Keratinocyte (primary cell): Measurements from ENCODE around the gene NEBL. TPM values are rescaled to one million over a fixed set of nuclear protein-coding genes. Genes with fewer than 3 reads are reported as not detected.
A peak's percentile ranks its signal among the peaks of the same experiment; 100 is the strongest.

ENCODE experiments used
- DNase-seq: peaks from one replicate; pipeline ENCODE4 v3.0.0-alpha.2; 2011; ENCODE audit warnings: low read depth, missing footprints, low spot score
- FAIRE-seq: peaks from 2 replicates; lab custom pipeline; 2011; peaks lifted over from hg19 to GRCh38; lab: Jason Lieb, UNC
- H2AFZ ChIP-seq: 2 replicates; pipeline ENCODE4 v1.6.0; 2012; ENCODE audit warnings: low read length, control low read depth, inconsistent platforms; ENCODE audit not compliant: control insufficient read depth
- H3K27ac ChIP-seq: 2 replicates; pipeline ENCODE4 v1.5.1; 2011; ENCODE audit warnings: low read length; ENCODE audit not compliant: control insufficient read depth, insufficient read depth
- H3K27me3 ChIP-seq: 3 replicates; pipeline ENCODE4 v1.6.0; 2011; ENCODE audit warnings: low read length; ENCODE audit not compliant: control insufficient read depth, insufficient read depth; ENCODE audit errors: extremely low read depth
- H3K36me3 ChIP-seq, 2 experiments: 2 replicates in 1 of 2; 3 replicates in 1 of 2; pipeline ENCODE4 v1.5.1; 2011; ENCODE audit warnings: low read length in 2 of 2, mild to moderate bottlenecking in 1 of 2; ENCODE audit not compliant: control insufficient read depth in 2 of 2, insufficient read depth in 2 of 2; ENCODE audit errors: extremely low read depth in 1 of 2
- H3K4me1 ChIP-seq: 3 replicates; pipeline ENCODE4 v1.5.1; 2011; ENCODE audit warnings: low read length; ENCODE audit not compliant: control insufficient read depth, insufficient read depth; ENCODE audit errors: extremely low read depth
- H3K4me2 ChIP-seq: 3 replicates; pipeline ENCODE4 v1.6.0; 2011; ENCODE audit warnings: low read depth, low read length; ENCODE audit not compliant: control insufficient read depth, insufficient read depth; ENCODE audit errors: extremely low read depth
- H3K4me3 ChIP-seq, 3 experiments: fragments of 200-600 bp in 1 of 3; sonication (generic) in 1 of 3; 2 replicates in 2 of 3; 3 replicates in 1 of 3; pipeline ENCODE4 v1.5.1; 2011 to 2016; ENCODE audit warnings: low read length in 3 of 3, mild to moderate bottlenecking in 3 of 3, control low read depth in 2 of 3, inconsistent platforms in 1 of 3, low read depth in 1 of 3, mixed read lengths in 1 of 3, mixed run types in 1 of 3, moderate library complexity in 1 of 3; ENCODE audit not compliant: control insufficient read depth in 2 of 3, insufficient read depth in 2 of 3; ENCODE audit errors: extremely low read depth in 1 of 3
- H3K79me2 ChIP-seq: 2 replicates; pipeline ENCODE4 v1.6.0; 2012; ENCODE audit warnings: low read length; ENCODE audit not compliant: control insufficient read depth, insufficient read depth
- H3K9ac ChIP-seq: 3 replicates; pipeline ENCODE4 v1.6.0; 2011; ENCODE audit warnings: low read length; ENCODE audit not compliant: control insufficient read depth, insufficient read depth; ENCODE audit errors: extremely low read depth
- H3K9me1 ChIP-seq: 3 replicates; pipeline ENCODE4 v1.6.0; 2011; ENCODE audit warnings: low read length; ENCODE audit not compliant: control insufficient read depth, insufficient read depth; ENCODE audit errors: extremely low read depth
- H3K9me3 ChIP-seq: 2 replicates; pipeline ENCODE4 v1.5.1; 2012; ENCODE audit warnings: low read depth, low read length; ENCODE audit not compliant: control insufficient read depth
- H4K20me1 ChIP-seq: 3 replicates; pipeline ENCODE4 v1.6.0; 2011; ENCODE audit warnings: low read length; ENCODE audit not compliant: control insufficient read depth, insufficient read depth; ENCODE audit errors: extremely low read depth
- EZH2 ChIP-seq: IDR thresholded peaks from one replicate; pipeline ENCODE4 v1.6.1; 2012; ENCODE audit warnings: inconsistent platforms, mild to moderate bottlenecking, low read length, moderate library complexity
- dilution Hi-C: fragments of 300-500 bp; cut with MboI; formaldehyde crosslinking; loops from one replicate; pipeline ENCODE4 v1.7.0; 2020; ENCODE audit warnings: low sequenced_read_pairs; ENCODE audit not compliant: extremely low pct_ligation_motif_present
- polyA plus RNA-seq, 5 experiments: library from polyadenylated mRNA; depleted of rRNA in 3 of 5; stranded (reverse) in 3 of 5; stranded (forward) in 1 of 5; unstranded in 1 of 5; fragments of >200 nt; gene quantifications; 1 replicate in 1 of 5; 2 replicates in 3 of 5; 3 replicates in 1 of 5; pipeline versions ENCODE4 v1.2.1 to v1.2.3, GENCODE V29; 2011 to 2012; ENCODE audit warnings: missing spikeins in 2 of 5, low read depth in 1 of 5, low replicate concordance in 1 of 5
- TF ChIP-seq, protein P1 (sequence below), 3 experiments: IDR thresholded peaks in 1 of 3; conservative IDR thresholded peaks in 1 of 3; optimal IDR thresholded peaks in 1 of 3; 2 replicates in 2 of 3; 3 replicates in 1 of 3; pipeline versions ENCODE3 to v1.5.1; 2011; ENCODE audit warnings: low read length in 3 of 3, mild to moderate bottlenecking in 3 of 3, moderate library complexity in 2 of 3, control low read depth in 1 of 3, inconsistent platforms in 1 of 3; ENCODE audit not compliant: insufficient read depth in 2 of 3; ENCODE audit errors: extremely low read depth in 1 of 3

NEBL gene
- polyA plus RNA-seq, 1 donor (not counting 4 experiments of a cell fraction or from before 2014, with no cell fraction given), result 4.5 TPM

DNA sequence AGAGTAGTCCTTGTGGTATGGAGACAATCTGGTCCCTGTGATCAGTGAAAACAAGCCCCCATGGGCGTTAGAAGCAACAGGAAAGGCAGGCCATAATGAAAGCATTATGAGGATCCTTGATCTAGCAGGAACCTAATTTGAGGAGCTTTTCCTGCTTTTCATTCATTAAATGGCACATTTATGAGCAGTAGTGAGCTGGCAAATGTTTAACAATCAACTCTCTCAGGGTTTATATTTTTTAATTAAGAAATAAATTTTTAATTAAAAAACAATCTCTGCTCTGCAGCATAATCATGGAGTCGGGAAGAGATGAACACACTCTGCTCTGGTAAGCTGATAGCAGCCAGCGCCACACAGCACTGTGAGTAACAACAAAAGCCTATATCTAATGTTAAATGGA is 11.3 kb upstream of the NEBL start:
- H3K4me2 ChIP-seq, result no peak overlapping the region
- no peaks in the 10 kb centered on the region for H3K27me3 ChIP-seq
- H3K9ac ChIP-seq, result no peak overlapping the region
- no peak overlapping the region for H2AFZ ChIP-seq
- no peak overlapping the region for H3K27ac ChIP-seq
- H3K36me3 ChIP-seq, result no peaks in the 10 kb centered on the region
- no peaks in the 10 kb centered on the region for H3K79me2 ChIP-seq
- FAIRE-seq (no peak), DNase-seq (no peak)
- dilution Hi-C loops, result no loop called here
- no peaks in the 10 kb centered on the region for H3K9me1 ChIP-seq
- no peaks in the 10 kb centered on the region for H3K4me1 ChIP-seq
- H3K4me3 ChIP-seq, result no peak overlapping the region
- H3K9me3 ChIP-seq, result no peaks in the 10 kb centered on the region
- TF ChIP-seq, protein P1, sequence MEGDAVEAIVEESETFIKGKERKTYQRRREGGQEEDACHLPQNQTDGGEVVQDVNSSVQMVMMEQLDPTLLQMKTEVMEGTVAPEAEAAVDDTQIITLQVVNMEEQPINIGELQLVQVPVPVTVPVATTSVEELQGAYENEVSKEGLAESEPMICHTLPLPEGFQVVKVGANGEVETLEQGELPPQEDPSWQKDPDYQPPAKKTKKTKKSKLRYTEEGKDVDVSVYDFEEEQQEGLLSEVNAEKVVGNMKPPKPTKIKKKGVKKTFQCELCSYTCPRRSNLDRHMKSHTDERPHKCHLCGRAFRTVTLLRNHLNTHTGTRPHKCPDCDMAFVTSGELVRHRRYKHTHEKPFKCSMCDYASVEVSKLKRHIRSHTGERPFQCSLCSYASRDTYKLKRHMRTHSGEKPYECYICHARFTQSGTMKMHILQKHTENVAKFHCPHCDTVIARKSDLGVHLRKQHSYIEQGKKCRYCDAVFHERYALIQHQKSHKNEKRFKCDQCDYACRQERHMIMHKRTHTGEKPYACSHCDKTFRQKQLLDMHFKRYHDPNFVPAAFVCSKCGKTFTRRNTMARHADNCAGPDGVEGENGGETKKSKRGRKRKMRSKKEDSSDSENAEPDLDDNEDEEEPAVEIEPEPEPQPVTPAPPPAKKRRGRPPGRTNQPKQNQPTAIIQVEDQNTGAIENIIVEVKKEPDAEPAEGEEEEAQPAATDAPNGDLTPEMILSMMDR (optimal IDR thresholded peaks at IDR 0.05 in 1 of 3, IDR thresholded peaks at IDR 0.05 in 1 of 3, conservative IDR thresholded peaks at IDR 0.05 in 1 of 3; ENCODE audit: extremely low read depth in 1 of 3, insufficient read depth in 2 of 3, low read length in 3 of 3), result no peak
- TF ChIP-seq EZH2, result no peak
- no peaks in the 10 kb centered on the region for H4K20me1 ChIP-seq

DNA sequence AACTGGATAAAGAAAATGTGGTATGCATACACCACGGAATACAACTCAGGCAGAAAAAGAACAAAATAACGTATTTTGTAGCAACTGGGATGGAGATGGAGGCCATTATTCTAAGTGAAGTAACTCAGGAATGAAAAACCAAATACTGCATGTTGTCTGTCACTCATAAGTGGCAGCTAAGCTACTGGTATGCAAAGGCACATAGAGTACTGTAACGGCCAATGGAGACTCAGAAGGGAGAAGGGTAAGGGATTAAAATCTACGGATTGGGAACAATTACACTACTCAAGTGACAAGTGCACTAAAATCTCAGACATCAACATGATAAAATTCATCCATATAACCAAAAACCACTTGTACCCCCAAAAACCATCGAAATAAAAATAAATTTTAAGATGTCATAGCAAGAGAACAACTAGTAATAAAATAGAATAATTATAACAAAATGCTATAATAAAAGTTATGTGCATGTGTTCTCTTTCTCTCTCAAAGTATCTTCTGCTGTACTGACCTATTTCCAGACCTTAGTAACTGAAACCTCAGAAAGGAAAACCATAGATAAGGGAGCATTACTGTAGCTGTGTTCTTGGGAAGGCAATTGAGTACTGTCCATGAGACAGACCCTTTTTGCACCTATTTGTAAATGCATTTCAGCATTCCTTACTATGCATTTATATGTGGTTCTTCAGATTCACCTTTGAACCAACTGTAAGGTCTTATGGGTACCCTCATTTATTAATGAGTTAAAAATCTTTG is 6.7 kb upstream of the NEBL start:
- Histone ChIP-seq H4K20me1 (no peaks in the 10 kb centered on the region), H3K4me2 (no peak overlapping the region), H3K27ac (no peak overlapping the region), H3K27me3 (no peaks in the 10 kb centered on the region), H3K9me1 (no peaks in the 10 kb centered on the region), H3K36me3 (no peaks in the 10 kb centered on the region), H3K9me3 (no peaks in the 10 kb centered on the region), H3K79me2 (no peaks in the 10 kb centered on the region), H3K4me1 (no peaks in the 10 kb centered on the region), H2AFZ (no peak overlapping the region), H3K9ac (no peak overlapping the region), H3K4me3 (no peak overlapping the region)
- TF ChIP-seq, protein P1 (optimal IDR thresholded peaks at IDR 0.05 in 1 of 3, IDR thresholded peaks at IDR 0.05 in 1 of 3, conservative IDR thresholded peaks at IDR 0.05 in 1 of 3; ENCODE audit: extremely low read depth in 1 of 3, insufficient read depth in 2 of 3, low read length in 3 of 3), result no peak
- dilution Hi-C loops, result no loop called here
- FAIRE-seq, result peak; percentile 13
- DNase-seq, result no peak
